Lower leg skin (tissue), 3 donors: ENCODE measurements around the gene ATP8A2.
"Not testable (repeated sequence)": the region's sequence is repeated elsewhere in the genome, so short reads cannot be mapped to it uniquely, and the experiment has no call there.

Experiments used
- CTCF ChIP-seq, 3 donors: fragments of 450-650 bp; IDR thresholded peaks; one replicate each; pipeline ENCODE4 v1.5.1; 2016; ENCODE audit warnings: antibody characterized with exemption in 3 of 3, mild to moderate bottlenecking in 3 of 3, moderate library complexity in 2 of 3
- POLR2A ChIP-seq, 2 donors: fragments of 450-650 bp; IDR thresholded peaks; one replicate each; pipeline ENCODE4 v1.6.1; 2016 to 2017; ENCODE audit warnings: antibody characterized with exemption in 2 of 2, mild to moderate bottlenecking in 1 of 2, moderate library complexity in 1 of 2

DNA sequence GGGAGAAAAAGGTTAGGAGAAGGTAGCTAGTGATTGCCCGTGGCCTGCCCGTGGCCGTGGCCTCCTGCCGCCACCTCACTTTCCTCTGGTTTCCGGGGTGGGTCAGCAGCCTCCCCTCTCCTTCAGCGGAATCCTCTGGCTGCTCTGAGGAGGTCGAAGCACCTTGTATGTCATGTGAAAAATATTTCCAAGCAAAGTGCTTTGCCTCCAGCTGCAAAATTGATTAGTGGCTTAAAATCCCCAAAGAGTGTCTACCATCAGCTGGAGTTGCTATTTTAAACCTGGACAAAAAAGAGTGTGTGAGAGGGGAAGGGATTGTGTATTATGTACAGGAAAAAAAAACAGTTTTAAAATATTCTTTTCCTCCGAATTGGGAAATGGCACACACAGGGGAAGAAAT is 697.9 kb downstream of the ATP8A2 start:
- not testable (repeated sequence) for TF ChIP-seq CTCF, POLR2A (IDR thresholded peaks at IDR 0.05)
